HG02870 (cell line): ENCODE measurements around the gene USP24.
A peak's percentile ranks its signal among the peaks of the same experiment; 100 is the strongest.
"Not testable (repeated sequence)": the region's sequence is repeated elsewhere in the genome, so short reads cannot be mapped to it uniquely, and the experiment has no call there.

Source experiments
- ATAC-seq: cut with Tn5 transposase; IDR thresholded peaks from one replicate; pipeline ENCODE4 v1.9.1; 2021; ENCODE audit warnings: mild to moderate bottlenecking, moderate library complexity; ENCODE audit not compliant: unreplicated experiment

USP24 gene

DNA sequence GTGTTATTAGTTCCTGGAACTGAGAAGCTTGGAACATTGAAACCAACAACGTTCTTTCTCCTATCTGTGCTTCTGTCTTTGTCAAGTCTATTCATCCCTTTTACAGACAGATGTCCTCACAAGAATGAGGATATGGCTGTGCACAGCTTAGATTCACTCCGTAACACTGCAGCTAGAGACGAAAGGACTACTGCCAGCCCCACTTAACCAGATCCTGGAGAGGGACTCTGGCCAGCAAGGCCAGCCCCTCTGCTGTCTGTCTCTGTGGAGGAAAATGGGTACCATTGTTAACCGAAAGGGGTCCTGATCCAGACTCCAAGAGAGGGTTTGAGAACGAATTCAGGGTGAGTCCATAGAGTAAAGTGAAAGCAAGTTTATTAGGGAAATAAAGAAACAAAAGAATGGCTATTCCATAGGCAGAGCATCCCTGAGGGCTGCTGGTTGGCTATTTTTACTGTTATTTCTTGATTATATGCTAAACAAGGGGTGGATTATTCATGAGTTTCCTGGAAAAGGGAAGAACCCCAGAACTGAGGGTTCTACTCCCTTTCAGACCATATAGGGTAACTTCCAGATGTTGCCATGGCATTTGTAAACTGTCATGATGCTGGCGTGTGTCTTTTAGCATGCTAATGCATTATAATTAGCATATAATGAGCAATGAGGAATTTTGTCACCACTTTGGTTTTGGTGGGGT lies 17.4 kb upstream of the USP24 start:
- no peak for ATAC-seq

DNA sequence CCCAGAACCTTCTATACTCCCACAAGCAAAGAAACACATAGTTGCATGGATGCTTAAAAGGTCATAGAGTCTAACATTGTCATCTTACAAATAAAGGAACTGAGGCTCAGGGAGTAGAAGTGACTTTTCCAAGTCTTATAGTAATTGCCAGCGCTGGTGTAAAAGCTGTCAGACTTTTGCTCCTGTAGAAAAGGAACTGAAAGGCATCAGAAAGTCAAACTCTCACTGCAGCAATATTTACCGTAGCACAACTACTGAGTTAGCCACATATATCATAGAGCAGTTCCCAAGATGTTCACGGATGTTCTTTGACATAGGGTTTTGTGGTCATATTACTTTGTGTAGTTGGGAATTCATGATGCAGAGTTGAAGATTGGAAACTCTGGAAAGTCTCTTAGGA lies 16.6 kb upstream of the USP24 start:
- ATAC-seq: no peak

DNA sequence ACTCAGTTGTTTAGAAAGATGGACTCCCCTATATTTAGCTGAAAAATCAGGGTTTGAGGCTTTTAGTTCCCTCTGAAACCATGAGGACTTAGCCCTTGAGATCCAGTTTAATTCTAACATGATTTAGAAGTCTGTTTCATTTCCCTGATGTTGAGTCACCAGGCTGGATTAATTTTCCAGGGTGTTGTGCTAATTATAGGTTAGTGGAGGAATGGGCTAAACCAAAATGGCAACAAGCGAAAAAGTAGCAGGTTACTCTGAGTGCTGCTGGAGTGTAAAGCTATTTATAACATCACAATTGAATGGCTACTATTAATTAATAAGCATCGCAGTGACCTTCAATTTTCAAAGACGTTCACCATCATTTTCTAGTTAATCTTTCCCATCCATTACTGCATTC lies 15.5 kb upstream of the USP24 start:
- no peak for ATAC-seq

DNA sequence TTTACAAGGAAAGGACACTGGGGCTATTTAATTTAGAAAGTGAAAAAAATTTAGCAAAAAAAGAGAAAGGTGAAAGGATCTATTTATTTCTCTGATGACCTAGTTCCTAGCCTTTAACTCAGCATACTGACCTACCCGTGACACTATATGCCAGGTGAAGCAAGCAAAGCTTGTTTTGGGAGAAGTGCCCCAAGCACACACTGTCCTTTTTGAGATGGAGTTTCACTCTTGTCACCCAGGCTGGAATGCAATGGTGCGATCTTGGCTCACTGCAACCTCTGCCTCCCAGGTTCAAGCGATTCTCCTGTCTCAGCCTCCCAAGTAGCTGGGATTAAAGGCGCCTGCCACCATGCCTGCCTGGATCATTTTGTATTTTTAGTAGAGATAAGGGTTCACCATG lies 14.6 kb upstream of the USP24 start:
- ATAC-seq: not testable (repeated sequence)

DNA sequence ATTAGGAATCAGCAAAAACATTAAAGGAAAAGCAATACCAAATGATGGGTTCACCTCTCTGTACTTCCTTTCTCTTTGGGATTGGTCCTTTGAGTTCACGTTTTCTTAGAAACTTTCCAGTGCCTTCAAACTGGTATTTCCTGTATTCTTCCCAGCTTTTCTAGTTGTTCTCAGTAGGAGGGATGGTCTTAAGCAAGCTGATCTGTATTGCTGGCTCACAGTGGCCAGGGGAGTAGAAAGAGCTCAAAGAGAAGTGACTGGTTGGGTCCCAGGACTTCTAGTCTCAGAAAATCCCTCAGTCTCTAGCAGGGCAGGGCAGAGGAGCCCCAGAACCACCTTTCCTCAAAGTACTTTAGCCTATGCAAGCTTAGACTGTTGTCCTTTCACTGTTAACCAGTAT lies 10.1 kb upstream of the USP24 start:
- ATAC-seq: no peak

DNA sequence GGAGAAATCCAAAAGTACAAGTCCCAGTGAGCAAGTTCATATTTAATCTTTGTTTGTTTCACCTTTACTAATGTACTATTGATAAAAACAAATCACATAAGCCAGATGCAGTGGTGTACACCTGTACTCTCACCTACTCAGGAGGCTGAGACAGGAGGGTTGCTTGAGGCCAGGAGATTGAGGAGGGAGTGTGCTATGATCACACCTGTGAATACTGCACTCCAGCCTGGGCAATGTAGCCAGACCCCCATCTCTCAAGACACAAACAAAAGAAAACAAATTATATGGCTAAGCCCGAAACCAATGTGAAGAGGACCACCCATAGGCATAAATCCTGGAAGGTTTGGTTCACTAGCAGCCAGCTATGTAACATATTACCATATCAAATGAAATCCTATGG lies 9.6 kb upstream of the USP24 start:
- ATAC-seq: no peak

DNA sequence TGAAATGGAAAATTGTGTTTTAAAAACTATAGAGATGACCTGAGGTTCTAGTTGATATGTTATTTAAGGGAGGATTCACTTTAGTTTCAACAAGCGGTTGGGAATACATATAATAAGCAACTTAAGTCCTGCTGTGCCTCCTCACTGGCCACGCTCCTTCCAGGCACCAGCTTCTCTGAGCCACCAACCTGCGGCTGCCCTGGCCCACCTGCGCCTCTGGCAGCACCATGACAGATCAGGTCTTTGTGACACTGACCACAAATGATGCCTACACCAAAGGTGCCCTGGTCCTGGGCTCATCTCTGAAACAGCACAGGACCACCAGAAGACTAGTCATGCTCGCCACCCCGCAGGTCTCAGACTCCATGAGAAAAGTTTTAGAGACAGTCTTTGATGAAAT lies 7.0 kb upstream of the USP24 start:
- no peak for ATAC-seq

DNA sequence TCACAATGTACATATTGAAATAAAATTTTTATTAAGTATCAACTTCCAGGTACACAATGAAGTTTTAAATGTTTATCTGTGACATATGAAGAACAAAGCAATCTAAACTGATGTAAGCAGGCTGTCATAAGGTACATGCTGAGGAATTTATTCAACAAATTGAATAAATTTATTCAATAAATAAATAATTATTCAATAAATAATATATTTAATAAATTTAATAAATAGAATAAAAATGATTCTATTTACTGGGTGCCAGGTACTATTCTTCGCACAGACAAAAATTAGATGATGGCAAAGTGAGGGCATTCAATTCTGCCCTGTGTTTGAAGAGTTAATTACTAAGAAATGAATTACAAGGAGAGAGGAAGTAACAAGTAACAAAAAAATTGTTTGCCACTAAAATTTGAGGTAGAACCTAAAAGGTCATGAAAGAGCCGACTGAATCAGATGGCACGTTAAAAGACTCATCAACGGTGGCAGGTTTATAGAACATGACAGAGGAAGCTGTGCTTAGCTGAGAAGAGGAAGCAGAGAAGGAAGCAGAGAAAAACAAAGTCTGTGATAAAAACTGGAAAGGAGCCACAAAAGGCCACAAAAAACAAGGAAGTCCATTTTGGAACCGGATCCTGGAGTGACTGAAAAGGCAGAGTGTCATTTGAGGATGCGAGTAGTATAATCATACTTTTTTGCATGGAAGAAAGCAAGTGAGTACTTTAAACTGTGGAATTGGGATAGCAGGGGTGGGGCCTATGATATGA lies 2.2 kb upstream of the USP24 start:
- ATAC-seq: no peak

DNA sequence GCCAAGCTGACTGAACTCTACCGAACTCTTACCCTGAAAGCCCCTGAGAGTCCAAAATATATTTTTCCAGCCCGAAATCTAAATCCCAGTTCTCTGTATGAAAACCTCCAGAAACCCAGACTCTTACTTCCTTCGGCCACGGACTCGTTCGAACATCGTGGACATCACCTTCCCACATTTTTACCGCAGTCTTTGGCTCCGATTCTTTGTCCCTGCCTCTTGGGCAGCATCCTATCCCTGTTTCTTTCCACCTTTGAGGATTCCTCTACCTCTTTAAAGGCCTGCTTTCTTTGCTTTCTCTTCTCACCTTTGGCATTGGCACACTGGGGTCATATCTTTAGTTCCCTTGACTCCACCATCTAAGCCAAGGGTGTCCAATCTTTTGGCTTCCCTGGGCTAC lies 932 bp upstream of the USP24 start:
- no peak for ATAC-seq

DNA sequence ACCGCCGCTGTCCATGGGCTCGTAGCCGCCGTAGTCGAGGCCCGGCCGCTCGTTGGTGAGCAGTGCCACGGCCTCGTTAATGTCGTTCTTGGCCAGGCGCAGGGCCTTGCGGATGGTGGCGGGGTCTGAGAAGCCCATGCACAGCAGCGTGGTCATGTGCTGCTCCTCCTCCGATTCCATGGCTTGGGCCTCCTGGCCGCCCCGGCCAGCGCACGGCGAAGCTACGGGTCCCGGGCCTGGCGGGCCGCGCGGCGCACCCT lies 300 bp downstream of the USP24 start:
- peak; percentile 21 for ATAC-seq

DNA sequence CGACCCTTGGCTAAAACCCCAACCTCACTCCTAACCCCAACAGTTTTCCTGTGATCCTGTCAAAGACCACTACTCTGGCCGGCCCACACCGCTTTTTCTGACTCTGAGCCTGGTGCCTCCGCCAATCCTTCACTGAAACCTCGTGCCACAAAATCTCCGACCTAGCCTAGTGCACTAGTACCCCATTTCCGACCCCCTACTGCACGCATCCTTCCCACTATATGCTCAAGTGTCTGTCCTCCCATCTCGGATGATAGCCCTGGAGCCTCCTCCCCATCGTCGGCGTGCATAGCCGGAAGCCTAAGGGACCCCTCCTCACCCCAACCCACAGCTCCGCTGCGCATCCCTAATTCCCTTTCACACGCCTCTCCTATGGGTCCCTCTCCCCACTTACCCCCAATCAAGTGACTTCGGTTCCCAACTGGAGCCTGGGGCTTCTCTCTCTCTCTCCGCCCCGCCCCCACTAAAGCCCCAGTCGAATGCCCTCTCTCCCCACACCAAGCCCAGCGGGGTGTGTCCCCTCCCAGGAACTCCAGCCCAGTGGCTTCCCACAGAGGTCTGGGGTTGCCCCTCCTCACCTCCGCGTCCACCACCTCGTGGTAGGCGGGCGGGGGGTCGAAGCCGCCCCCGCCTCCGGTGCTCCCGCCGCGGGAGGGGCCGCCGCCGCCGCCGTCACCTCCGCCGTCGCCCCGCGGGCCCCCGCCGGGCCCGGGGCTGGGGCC lies 791 bp downstream of the USP24 start:
- peak; percentile 24 for ATAC-seq

DNA sequence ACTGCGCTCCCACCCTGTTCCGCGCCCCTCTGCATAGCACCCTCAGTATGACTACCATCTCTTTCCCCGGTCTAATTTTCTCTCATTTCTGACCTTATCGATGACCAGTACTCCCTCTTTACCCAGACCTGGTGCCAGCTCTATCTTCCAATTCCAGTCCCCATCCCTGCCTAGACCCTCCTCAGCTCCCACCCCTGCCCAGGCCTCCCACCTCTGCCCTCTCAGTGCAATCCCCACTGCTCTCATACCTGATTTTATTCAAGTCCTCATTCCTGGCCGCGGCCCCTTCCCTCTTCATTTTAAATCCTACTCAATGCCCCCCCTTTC lies 1.3 kb downstream of the USP24 start:
- no peak for ATAC-seq

DNA sequence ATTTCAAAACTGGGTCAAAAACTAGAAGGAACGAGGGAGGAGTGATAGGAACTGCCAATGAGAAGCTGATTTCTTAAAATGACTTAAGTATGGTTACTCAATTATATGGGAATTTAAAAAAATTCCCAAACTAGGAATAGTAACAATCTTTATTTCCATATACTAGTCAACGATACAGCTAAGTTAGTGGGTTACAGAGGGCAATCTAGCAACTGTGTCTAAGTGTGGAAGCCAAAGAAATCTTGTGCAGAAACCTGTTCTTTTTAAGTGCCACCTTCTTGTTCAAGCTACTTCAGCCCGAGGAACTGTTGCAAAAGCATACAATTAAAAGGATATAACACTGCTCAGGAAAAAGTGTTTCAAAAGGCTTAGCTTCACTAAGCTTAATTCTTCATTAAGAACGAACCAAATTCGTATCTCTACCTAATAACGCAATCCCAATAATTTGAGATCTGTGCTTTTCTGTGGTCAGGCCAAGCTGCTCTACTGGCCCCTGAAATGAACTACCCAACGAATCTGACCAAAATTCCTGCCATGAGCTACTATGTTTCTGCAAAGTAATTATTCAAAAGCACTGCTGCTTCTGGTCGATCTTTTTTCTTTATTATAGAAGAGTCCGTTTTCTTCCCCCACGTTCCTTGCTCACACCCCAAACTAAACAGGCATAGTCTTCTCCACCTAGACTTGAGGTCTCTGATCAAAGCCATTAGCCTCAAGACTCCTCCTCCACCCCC lies 1.8 kb downstream of the USP24 start:
- no peak for ATAC-seq

DNA sequence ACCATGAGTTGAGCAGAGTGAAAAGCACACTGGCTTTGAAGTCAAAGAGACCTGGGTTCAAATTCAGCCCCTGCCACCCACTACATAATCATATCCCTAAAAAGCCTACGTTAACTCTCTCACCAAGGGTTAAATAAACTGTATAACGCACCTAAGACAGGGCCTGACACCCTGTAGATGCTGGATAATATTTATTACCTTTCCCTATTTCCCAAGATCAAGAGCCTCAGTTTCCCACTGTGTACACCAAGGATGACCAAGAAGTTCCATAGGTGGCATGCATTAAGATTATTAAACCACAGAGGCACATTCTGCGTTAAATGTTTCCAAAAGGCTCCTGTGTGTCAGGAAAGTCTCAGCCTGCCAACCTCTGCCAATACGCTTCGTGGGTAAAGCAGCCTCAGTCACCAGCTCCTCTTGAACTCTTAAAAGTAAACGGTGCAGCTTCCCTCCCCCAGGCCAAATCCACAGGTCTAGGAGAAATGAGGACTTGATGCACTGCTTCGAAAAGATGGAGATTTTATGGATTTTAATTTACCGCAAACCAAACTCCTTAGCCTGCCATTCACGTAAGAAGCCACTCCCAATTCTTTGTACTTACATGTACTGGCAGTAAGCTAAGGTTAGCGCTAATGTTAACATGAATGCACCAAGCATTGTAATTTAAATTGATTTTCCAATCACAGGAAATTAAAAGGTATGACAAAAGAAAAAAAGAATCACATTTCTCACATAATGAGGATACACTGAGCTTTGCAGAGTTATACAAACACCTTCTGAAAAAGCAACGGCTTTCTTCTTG lies 2.6 kb downstream of the USP24 start:
- no peak for ATAC-seq

DNA sequence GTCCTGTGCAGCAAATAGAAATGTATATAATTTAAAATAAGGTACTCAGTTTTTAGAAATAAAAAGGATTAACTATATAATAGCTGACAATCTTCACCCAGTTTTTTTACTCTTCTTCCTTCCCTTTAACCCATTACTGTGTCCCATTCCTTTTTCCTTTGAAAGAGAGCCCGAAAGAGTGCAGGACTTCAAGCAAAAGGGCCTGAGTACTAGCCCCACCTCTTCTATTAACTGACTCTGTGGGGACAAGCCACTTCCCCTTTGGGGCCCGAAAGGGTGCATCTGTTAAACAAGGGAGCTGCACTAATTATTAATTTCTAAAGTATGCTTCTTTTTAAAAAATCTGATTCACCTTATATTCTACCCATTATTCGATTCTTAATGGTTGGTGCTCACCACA lies 3.3 kb downstream of the USP24 start:
- no peak for ATAC-seq

DNA sequence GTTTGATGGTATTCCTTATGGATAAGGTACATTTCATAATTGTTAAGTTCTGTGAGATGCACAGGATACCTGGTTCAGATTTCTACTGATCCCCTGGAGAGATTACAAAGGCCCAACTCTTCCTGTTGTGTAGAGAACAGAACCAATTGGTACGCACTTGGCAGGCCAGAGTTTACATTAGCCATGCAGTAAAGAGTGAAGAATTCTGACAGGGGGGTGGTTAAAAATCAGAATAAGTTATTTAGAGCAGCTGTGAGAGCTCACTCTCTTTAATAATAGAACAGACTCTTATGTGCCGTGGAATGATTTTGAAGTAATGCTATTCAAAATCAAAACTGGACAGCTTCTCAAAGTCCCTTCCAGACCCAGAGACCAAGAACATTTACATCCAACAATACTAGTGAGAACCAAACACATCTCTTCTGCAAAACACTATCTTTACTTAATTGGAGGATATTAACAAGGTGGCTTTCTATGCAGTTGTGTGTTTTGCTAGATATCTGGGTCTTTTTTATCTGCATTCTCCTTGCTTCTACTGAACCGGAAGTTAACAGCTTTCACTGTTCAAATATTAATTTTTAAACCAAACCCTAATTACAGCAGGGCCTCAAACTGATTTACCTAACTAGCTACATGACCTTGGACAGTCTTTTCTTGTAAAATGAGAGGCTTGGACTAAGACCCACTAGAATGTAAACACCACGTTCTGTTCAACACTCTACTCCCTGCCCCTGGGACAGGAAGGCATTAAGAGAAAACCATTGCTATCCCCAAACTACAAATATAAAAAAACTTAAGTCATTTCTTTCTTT lies 4.0 kb downstream of the USP24 start:
- no peak for ATAC-seq

DNA sequence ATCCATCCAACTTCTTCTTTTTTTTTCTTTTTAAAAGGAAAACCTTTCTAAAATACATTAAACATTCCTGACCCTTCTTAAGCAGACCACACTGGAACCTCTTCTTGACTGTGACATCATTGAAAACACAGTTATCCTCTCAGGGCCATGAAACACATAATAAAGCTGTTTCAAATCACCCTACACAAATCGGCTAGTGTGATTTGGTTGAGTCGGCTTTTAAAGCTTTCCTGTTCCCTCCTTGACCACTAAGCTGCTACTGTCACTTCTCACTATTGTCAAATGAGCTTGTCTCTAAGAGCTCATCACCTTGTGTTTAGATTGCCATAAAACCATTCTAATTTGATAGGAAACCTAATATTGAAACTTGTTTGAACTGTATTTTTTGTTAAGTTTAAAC lies 5.9 kb downstream of the USP24 start:
- ATAC-seq: no peak

DNA sequence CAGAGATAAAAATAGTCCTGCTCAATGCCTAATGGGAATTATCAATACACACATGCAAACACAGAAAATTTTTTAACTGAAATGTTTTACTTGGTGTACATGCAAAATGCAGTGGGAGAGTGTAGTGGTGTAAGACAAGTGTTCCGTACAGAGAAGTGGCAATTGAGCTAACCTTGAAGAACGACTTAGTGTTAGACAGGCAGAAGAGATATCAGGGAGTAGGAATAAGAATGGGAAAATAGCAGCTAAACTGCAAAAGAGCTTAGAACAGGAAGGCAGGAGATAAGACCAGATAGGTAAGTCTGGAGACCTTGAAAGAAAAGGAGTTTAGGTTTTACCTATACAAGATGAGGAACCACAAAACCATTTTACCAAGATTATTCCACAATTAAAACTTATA lies 9.0 kb downstream of the USP24 start:
- no peak for ATAC-seq

DNA sequence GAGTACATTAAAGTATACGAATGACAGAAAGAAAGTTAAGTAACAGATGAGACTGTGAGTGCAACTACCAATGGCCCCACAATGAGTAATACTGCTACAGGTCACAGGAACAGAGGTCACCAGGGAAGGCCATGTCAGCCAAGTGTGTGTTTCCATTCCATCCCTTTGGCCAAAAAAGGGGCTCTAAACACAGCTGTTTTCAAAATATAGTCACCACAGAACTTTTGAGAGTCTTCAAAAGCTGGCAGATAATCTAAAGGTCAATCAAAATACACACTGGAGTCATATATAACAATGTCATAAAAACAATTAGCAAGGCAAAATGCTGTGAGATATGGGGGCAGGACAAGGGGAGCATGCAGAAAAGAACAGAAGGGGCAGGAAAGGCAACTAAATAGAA lies 10.2 kb downstream of the USP24 start:
- ATAC-seq: peak; percentile 95

DNA sequence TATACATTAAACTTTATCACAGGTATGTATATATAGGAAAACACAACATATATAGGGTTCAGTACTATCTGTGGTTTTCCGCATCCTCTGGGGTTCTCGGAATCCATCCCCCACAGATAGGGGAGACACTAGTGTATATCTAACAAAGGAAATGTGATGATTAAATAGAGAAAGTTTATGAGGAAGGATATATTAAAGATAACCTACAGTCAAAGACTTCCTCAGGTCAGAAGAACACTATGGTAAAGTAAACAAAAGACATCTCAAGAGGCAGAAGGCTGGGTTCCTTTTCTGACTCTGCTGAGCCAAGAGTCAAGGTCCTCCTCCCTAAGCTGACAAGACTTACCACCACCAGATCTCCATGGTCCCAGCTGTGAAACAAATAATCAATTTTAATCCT lies 12.1 kb downstream of the USP24 start:
- ATAC-seq: no peak
